ENCODE data around the gene PHAF1. TPM values are rescaled to one million over a fixed set of nuclear protein-coding genes. Genes with fewer than 3 reads are reported as not detected.

Gene PHAF1
- total and polyA plus RNA-seq, 2 of the 13 experiments (the other 11 are each of a cell fraction or from before 2014, with no cell fraction given) = 48.3 to 174 TPM

DNA sequence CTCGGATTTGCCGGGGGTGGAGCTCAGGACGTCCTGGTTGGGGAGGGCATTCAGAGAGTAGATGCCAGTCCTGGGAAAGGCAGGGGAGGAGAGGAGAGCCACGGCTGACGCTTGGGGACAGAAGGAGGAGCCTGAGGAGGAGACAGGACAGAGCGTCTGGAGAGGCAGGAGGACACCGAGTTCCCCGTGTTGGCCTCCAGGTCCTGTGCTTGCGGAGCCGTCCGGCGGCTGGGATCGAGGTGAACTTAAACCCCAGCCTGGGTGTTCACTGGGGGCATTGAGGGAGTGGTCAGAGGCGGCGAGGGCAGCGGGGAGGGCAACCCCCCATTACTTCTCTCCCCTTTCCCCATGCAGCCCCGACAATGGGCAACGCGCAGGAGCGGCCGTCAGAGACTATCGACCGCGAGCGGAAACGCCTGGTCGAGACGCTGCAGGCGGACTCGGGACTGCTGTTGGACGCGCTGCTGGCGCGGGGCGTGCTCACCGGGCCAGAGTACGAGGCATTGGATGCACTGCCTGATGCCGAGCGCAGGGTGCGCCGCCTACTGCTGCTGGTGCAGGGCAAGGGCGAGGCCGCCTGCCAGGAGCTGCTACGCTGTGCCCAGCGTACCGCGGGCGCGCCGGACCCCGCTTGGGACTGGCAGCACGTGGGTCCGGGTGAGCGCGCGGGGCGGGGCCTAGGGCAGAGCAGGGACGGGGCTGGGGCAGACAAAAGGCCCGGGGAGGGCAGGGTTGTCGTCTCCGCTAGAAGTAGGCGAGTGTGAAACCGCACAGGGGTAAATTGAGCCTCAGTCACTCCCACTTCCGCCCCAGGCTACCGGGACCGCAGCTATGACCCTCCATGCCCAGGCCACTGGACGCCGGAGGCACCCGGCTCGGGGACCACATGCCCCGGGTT lies 64.3 kb downstream of the PHAF1 start (continued):
- TF ChIP-seq CREB1 (IDR thresholded peaks at IDR 0.05) = peak; percentile 47; the same call in 1 of the 2 replicates
- TF ChIP-seq CREB1 (CRISPR knock-in tag; IDR thresholded peaks at IDR 0.05) = no peak
- TF ChIP-seq, protein P1, sequence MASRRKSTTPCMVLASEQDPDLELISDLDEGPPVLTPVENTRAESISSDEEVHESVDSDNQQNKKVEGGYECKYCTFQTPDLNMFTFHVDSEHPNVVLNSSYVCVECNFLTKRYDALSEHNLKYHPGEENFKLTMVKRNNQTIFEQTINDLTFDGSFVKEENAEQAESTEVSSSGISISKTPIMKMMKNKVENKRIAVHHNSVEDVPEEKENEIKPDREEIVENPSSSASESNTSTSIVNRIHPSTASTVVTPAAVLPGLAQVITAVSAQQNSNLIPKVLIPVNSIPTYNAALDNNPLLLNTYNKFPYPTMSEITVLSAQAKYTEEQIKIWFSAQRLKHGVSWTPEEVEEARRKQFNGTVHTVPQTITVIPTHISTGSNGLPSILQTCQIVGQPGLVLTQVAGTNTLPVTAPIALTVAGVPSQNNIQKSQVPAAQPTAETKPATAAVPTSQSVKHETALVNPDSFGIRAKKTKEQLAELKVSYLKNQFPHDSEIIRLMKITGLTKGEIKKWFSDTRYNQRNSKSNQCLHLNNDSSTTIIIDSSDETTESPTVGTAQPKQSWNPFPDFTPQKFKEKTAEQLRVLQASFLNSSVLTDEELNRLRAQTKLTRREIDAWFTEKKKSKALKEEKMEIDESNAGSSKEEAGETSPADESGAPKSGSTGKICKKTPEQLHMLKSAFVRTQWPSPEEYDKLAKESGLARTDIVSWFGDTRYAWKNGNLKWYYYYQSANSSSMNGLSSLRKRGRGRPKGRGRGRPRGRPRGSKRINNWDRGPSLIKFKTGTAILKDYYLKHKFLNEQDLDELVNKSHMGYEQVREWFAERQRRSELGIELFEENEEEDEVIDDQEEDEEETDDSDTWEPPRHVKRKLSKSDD (CRISPR knock-in tag; IDR thresholded peaks at IDR 0.05; ENCODE audit: low read depth) = no peak; the same call in 1 of the 2 replicates
- TF ChIP-seq RXRB (CRISPR knock-in tag; IDR thresholded peaks at IDR 0.05; ENCODE audit: borderline replicate concordance) = peak; percentile 74; the same call in 1 of the 2 replicates

GRCh38 chr16:67174706-67175231 lies 65.0 kb downstream of the PHAF1 start:
- Histone ChIP-seq H3K4me1 (ENCODE audit: insufficient read depth, low read length) (peaks cover 60% of the 10 kb centered on the region), H3K27me3 (ENCODE audit: control insufficient read depth in 1 of 2, insufficient read depth in 2 of 2, low read length in 2 of 2) (no peaks in the 10 kb centered on the region; a peak in 1 of 5 replicates), H3K4me3 (replicated peaks in 1 of 3; ENCODE audit: insufficient read depth in 1 of 3, low read depth in 2 of 3, low read length in 3 of 3) (peak overlapping the region in 1 of 3 experiments; percentile 75; a peak in 2 of 6 replicates), H3K79me2 (ENCODE audit: insufficient read depth, low read length) (no peaks in the 10 kb centered on the region), H3K36me3 (replicated peaks in 1 of 2; ENCODE audit: control insufficient read depth in 1 of 2, insufficient read depth in 2 of 2, low read length in 2 of 2) (no peaks in the 10 kb centered on the region; a peak in 1 of 5 replicates), H3K9ac (ENCODE audit: insufficient read depth, low read depth, low read length) (0 out of 2 replicates have a peak overlapping the region, but pooled peaks have one; percentile 34), H2AFZ (ENCODE audit: low read length) (no peak overlapping the region), H3K9me3 (ENCODE audit: low read length) (no peaks in the 10 kb centered on the region), H4K20me1 (ENCODE audit: insufficient read depth, low read length) (no peaks in the 10 kb centered on the region; the same call in 1 of the 2 replicates), H3K4me2 (ENCODE audit: low read depth, low read length) (peak overlapping the region; percentile 99), H3K27ac (ENCODE audit: extremely low read length, insufficient read depth, low read length) (no peak overlapping the region)
- DNase-seq (ENCODE audit: low spot score) (no peak), FAIRE-seq (no peak), ATAC-seq (no peak)
- WGBS (ENCODE audit: low lambda C conversion rate) = 93% methylated on average over 30 of the region's 31 CpGs
- in situ Hi-C loops (cut with HindIII; ENCODE audit: extremely low pct_ligation_motif_present, low pct_unique_long_range_greater_than_20kb) (no loop called here), intact Hi-C loops (cut with micrococcal nuclease; ENCODE audit: unreplicated experiment) (no loop called here)
- ChIA-PET POLR2A (interaction anchor here (0.7 to 2.7 kb wide), 5 partner anchors 10 to 73 kb away, joined by 3 to 18 read pairs (median 3); partner anchors contain the start of genes B3GNT9, FHOD1 and MATCAP1), CTCF (ENCODE audit: low intra/inter-chr PET ratio, low total read pairs) (interaction anchor here (1.5 kb wide), 1 partner anchor 11 kb away, joined by 5 read pairs; no protein-coding TSS in a partner anchor)
- peak; percentile 9 for TF ChIP-seq AGO2 (optimal IDR thresholded peaks at IDR 0.05; ENCODE audit: low read depth, low read length)
- TF ChIP-seq HNF4G (IDR thresholded peaks at IDR 0.05; ENCODE audit: borderline replicate concordance, low read depth, low read length) = no peak
- TF ChIP-seq HNF4G (CRISPR knock-in tag; IDR thresholded peaks at IDR 0.05; ENCODE audit: borderline replicate concordance, low read depth) = no peak
- 0 out of 2 replicates have a peak, but pooled peaks have one; percentile 44 for TF ChIP-seq ZNF790 (CRISPR knock-in tag; IDR thresholded peaks at IDR 0.05; ENCODE audit: borderline replicate concordance)
- 0 out of 2 replicates have a peak, but pooled peaks have one; percentile 51 for TF ChIP-seq ZNF446 (CRISPR knock-in tag; IDR thresholded peaks at IDR 0.05)
- peak; percentile 20; the same call in 1 of the 2 replicates for TF ChIP-seq ZNF563 (CRISPR knock-in tag; IDR thresholded peaks at IDR 0.05)
- no peak for TF ChIP-seq ZNF296 (CRISPR knock-in tag; conservative IDR thresholded peaks at IDR 0.05)
- BruUV-seq (replicated peaks) = no TSS peak

Data from HepG2 (cell line).